Hepatocyte (in vitro differentiated cells): ENCODE data around the gene CASP1. TPM values are rescaled to one million over a fixed set of nuclear protein-coding genes. Genes with fewer than 3 reads are reported as not detected.

ENCODE experiments used
- DNase-seq: peaks from one replicate; pipeline ENCODE4 v3.0.0-alpha.2; 2016; ENCODE audit warnings: low spot score
- H2AFZ ChIP-seq: fragments of 200-600 bp; sonication (generic); 2 replicates; pipeline ENCODE4 v1.6.0; 2016; ENCODE audit warnings: antibody characterized with exemption, mild to moderate bottlenecking
- H3K27ac ChIP-seq: fragments of 200-600 bp; sonication (generic); 2 replicates; pipeline ENCODE4 v1.5.1; 2016; ENCODE audit warnings: mild to moderate bottlenecking
- H3K27me3 ChIP-seq: fragments of 200-600 bp; sonication (generic); 2 replicates; pipeline ENCODE4 v1.6.1; 2016
- H3K36me3 ChIP-seq: fragments of 200-600 bp; sonication (generic); replicated peaks from 2 replicates; pipeline ENCODE4 v1.5.1; 2016; ENCODE audit warnings: low read depth; ENCODE audit not compliant: insufficient read depth
- H3K4me1 ChIP-seq: fragments of 200-600 bp; sonication (generic); 2 replicates; pipeline ENCODE4 v1.5.1; 2016; ENCODE audit warnings: mild to moderate bottlenecking, moderate library complexity; ENCODE audit not compliant: insufficient read depth
- H3K4me2 ChIP-seq: fragments of 200-600 bp; sonication (generic); 2 replicates; pipeline ENCODE4 v1.6.0; 2016
- H3K4me3 ChIP-seq: fragments of 200-600 bp; sonication (generic); 2 replicates; pipeline ENCODE4 v1.5.1; 2016; ENCODE audit warnings: mild to moderate bottlenecking
- H3K79me2 ChIP-seq: fragments of 200-600 bp; sonication (generic); 2 replicates; pipeline ENCODE4 v1.6.0; 2017; ENCODE audit warnings: mild to moderate bottlenecking
- H3K9me2 ChIP-seq: fragments of 200-600 bp; sonication (generic); replicated peaks from 2 replicates; pipeline ENCODE4 v1.6.0; 2017; ENCODE audit warnings: mild to moderate bottlenecking; ENCODE audit not compliant: insufficient read depth
- H3K9me3 ChIP-seq: fragments of 200-600 bp; sonication (generic); 2 replicates; pipeline ENCODE4 v1.5.1; 2016; ENCODE audit warnings: low read depth, mild to moderate bottlenecking
- H4K20me1 ChIP-seq: fragments of 200-600 bp; sonication (generic); 2 replicates; pipeline ENCODE4 v1.6.0; 2016; ENCODE audit warnings: mild to moderate bottlenecking; ENCODE audit not compliant: insufficient read depth, poor library complexity, severe bottlenecking
- EZH2 ChIP-seq: fragments of 200-600 bp; sonication (generic); IDR thresholded peaks from 2 replicates; pipeline ENCODE4 v1.6.1; 2016; ENCODE audit warnings: antibody characterized with exemption, mild to moderate bottlenecking, borderline replicate concordance
- EZH2phosphoT487 ChIP-seq: fragments of 200-600 bp; sonication (generic); IDR thresholded peaks from one replicate; pipeline ENCODE4 v1.6.1; 2018; ENCODE audit warnings: antibody characterized with exemption, mild to moderate bottlenecking, low read depth, moderate library complexity; ENCODE audit not compliant: unreplicated experiment, severe bottlenecking
- WGBS: methylation state at CpG from one replicate; pipeline ENCODE4 v1.1.6; 2016; ENCODE audit warnings: low lambda C conversion rate; ENCODE audit errors: missing lambda C conversion rate; 5-methylcytosine and 5-hydroxymethylcytosine counted together
- polyA plus RNA-seq: library from polyadenylated mRNA; unstranded; fragments of >200 nt; fragmentation: Nextera tagmentation; extraction: Ambion mirVana; gene quantifications from 2 replicates; pipeline ENCODE4 v1.2.1, GENCODE V29; 2016
- total RNA-seq: library from RNA; depleted of rRNA; stranded (reverse); fragments of >200 nt; gene quantifications from 2 replicates; pipeline ENCODE4 v1.2.3, GENCODE V29; 2014
- TF ChIP-seq, protein P1 (sequence below): fragments of 200-600 bp; sonication (generic); IDR thresholded peaks from 2 replicates; pipeline ENCODE4 v1.5.1; 2016; ENCODE audit warnings: antibody characterized with exemption, mild to moderate bottlenecking; ENCODE audit not compliant: poor library complexity

The CASP1 gene
- total and polyA plus RNA-seq, 2 experiments from 2014 or later = 2.9 to 9.7 TPM

DNA sequence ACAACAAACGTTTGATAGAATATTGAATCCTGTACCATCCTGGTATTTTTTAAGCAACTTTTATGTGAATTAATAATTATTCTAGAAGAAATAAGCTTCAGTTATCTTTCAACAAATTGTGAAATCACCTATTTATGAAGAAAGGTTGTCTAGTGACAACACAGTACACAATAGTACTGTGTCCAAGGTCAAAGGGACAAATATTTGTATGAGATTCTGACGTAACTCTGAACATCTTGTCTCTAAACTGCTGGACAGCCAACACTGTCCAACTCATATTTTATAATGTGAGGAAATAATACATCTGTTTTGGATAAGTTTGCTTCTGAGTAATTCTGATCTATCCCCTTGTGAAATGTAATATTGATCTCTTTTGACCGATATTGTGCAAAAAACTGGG lies 30.9 kb downstream of the CASP1 start:
- no peaks in the 10 kb centered on the region for H3K9me2 ChIP-seq

DNA sequence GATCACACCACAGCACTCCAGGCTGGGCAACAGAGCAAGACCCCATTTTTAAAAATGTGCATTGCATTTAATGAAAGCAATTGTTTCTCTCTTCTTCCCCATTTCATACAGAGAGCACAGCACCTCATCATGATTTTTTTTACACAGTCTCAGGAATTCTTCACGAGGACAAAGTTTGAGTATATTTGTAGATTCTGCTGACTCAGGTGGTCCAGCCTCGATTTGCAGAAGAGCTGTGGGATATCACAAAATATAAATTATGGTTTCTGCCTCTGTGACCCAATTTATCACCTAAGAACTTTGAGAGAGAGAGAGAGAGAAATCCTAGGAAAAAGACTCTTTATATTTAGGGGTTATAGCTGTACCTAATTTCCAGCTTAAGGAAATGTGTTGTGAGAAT lies 31.8 kb downstream of the CASP1 start:
- Histone ChIP-seq H3K4me2 (no peak overlapping the region), H3K9me3 (no peaks in the 10 kb centered on the region), H2AFZ (no peak overlapping the region), H3K27ac (no peak overlapping the region), H3K9me2 (no peaks in the 10 kb centered on the region), H3K27me3 (no peaks in the 10 kb centered on the region), H3K4me3 (no peak overlapping the region), H4K20me1 (no peaks in the 10 kb centered on the region), H3K4me1 (no peaks in the 10 kb centered on the region), H3K36me3 (no peaks in the 10 kb centered on the region), H3K79me2 (no peaks in the 10 kb centered on the region)
- TF ChIP-seq EZH2 (no peak), EZH2phosphoT487 (no peak)
- TF ChIP-seq, protein P1, sequence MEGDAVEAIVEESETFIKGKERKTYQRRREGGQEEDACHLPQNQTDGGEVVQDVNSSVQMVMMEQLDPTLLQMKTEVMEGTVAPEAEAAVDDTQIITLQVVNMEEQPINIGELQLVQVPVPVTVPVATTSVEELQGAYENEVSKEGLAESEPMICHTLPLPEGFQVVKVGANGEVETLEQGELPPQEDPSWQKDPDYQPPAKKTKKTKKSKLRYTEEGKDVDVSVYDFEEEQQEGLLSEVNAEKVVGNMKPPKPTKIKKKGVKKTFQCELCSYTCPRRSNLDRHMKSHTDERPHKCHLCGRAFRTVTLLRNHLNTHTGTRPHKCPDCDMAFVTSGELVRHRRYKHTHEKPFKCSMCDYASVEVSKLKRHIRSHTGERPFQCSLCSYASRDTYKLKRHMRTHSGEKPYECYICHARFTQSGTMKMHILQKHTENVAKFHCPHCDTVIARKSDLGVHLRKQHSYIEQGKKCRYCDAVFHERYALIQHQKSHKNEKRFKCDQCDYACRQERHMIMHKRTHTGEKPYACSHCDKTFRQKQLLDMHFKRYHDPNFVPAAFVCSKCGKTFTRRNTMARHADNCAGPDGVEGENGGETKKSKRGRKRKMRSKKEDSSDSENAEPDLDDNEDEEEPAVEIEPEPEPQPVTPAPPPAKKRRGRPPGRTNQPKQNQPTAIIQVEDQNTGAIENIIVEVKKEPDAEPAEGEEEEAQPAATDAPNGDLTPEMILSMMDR = no peak
- 80% methylated on average over 2 of the region's 2 CpGs for WGBS
- no peak for DNase-seq

More for the DNA sequence above, 30.9 kb downstream of the CASP1 start:
- no peaks in the 10 kb centered on the region for H3K9me3 ChIP-seq
- H2AFZ ChIP-seq = no peak overlapping the region
- H3K27me3 ChIP-seq = no peaks in the 10 kb centered on the region
- no peak overlapping the region for H3K4me2 ChIP-seq
- H4K20me1 ChIP-seq = no peaks in the 10 kb centered on the region
- no peak for TF ChIP-seq EZH2phosphoT487
- TF ChIP-seq, protein P1 = no peak
- TF ChIP-seq EZH2 = no peak
- H3K4me3 ChIP-seq = no peak overlapping the region
- H3K36me3 ChIP-seq = no peaks in the 10 kb centered on the region
- 69% methylated on average over 3 of the region's 3 CpGs for WGBS
- H3K4me1 ChIP-seq = no peaks in the 10 kb centered on the region
- DNase-seq = no peak
- no peaks in the 10 kb centered on the region for H3K79me2 ChIP-seq
- H3K27ac ChIP-seq = no peak overlapping the region

DNA sequence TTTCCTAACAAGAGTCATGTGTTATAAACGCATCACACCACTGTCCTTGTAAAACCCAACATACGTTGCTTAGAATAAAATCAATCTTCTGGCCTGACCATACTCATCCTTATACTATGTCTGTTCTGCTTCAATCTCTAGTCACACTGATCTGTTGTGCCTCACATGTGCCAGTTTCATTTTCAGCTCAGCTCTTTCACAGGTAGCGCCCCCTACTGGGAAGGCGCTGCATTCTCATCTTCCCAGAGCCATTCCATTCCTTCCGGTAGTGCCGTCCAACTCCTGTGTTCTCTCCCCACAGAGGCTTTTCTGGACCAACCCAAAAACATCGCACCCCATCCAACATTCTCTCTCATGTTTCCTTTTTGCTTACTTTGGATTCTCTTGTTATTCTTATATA lies 34.1 kb downstream of the CASP1 start:
- H3K9me3 ChIP-seq = no peaks in the 10 kb centered on the region
- H3K36me3 ChIP-seq = no peaks in the 10 kb centered on the region
- no peak overlapping the region for H2AFZ ChIP-seq
- DNase-seq = no peak
- H3K4me1 ChIP-seq = no peaks in the 10 kb centered on the region
- no peaks in the 10 kb centered on the region for H3K27me3 ChIP-seq
- no peaks in the 10 kb centered on the region for H3K9me2 ChIP-seq
- no peaks in the 10 kb centered on the region for H3K79me2 ChIP-seq
- no peak overlapping the region for H3K4me2 ChIP-seq
- no peak overlapping the region for H3K4me3 ChIP-seq
- TF ChIP-seq, protein P1 = peak; percentile 18
- no peak for TF ChIP-seq EZH2phosphoT487
- 74% methylated on average over 7 of the region's 7 CpGs for WGBS
- H4K20me1 ChIP-seq = no peaks in the 10 kb centered on the region
- no peak overlapping the region for H3K27ac ChIP-seq

DNA sequence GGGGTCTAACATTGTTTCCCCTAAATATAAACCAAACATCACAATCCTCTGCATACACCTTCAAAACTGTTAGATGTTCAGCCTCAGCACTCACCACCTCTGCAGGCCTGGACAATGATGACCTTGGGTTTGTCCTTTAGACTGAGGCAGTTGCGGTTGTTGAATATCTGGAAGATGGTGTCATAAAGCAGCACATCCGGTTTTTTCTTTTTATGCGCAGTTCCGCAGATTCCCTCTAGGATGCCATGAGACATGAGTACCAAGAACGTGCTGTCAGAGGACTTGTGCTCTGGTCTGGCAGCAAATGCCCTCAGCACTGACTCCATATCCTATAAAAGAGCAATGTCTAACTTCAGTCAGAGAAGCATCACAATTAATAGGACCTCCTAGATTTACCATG lies 34.8 kb downstream of the CASP1 start:
- 87% methylated on average over 5 of the region's 5 CpGs for WGBS
- Histone ChIP-seq H3K4me1 (no peaks in the 10 kb centered on the region), H3K9me2 (no peaks in the 10 kb centered on the region)

More for the DNA sequence above, 34.8 kb downstream of the CASP1 start:
- Histone ChIP-seq H3K9me3 (no peaks in the 10 kb centered on the region), H3K27me3 (no peaks in the 10 kb centered on the region), H3K4me3 (no peak overlapping the region), H4K20me1 (no peaks in the 10 kb centered on the region), H3K27ac (no peak overlapping the region), H3K4me2 (no peak overlapping the region), H3K36me3 (no peaks in the 10 kb centered on the region), H3K79me2 (no peaks in the 10 kb centered on the region), H2AFZ (no peak overlapping the region)
- TF ChIP-seq EZH2 (no peak), EZH2phosphoT487 (no peak)
- DNase-seq = no peak
